Activated T-helper 1 cell treated with anti-CD3 and anti-CD28 coated beads, Interleukin-2, amount 50 U/mL, for 16 hours (primary cell): Measurements from ENCODE around the gene DES.
A peak's percentile ranks its signal among the peaks of the same experiment; 100 is the strongest.
"Not testable (repeated sequence)": the region's sequence is repeated elsewhere in the genome, so short reads cannot be mapped to it uniquely, and the experiment has no call there.

Experiments used
- DNase-seq, 2 donors: peaks; one replicate each; pipeline ENCODE4 v3.0.0-alpha.2; 2020; ENCODE audit warnings: low read depth in 1 of 2, low spot score in 1 of 2

Gene DES

DNA sequence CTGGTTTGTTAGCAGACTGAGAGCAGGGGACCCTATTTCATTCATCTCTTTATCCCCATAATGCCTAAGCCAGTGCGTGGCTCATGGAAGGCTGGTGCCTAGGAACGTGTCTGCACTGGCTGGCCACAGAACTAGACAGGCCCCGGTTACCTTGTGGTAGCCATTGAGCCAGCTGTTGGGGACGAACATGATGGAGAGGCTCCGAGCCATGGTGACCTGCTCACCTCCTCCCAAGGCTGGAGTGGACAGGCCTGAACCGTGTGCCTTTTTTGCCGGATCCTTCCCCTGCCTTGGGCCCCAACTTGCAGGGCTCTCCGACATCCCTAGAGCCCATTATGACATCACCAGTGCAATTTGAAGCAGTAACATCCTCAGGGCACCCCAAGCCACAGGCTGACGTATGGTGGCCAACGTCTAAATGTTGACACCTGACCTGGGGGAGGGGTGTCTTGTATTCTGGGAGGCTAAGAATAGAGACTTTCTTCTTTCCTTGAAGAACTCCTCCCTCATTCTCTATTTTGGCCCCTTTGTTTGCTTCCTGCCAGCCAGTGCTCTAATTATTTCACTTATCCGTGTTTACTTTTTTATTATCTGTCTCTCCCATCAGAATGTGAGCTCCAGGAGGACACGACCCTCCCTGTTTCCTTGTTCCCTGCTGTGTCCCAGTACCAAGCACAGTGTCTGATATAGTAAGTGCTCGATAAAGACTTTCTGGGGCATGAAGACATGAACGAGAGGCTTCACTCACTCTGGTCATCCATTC, 18.3 kb upstream of the DES start:
- no peak for DNase-seq

- DNase-seq = no peak
These were observed 17.6 kb upstream of the DES start for GRCh38 chr2:219400562-219400961.

GRCh38 chr2:219401606-219402005, 16.6 kb upstream of the DES start:
- no peak for DNase-seq

GRCh38 chr2:219402665-219403515, 15.3 kb upstream of the DES start:
- peak in 1 of 2 donors; percentile 43 for DNase-seq

- DNase-seq = no peak
These were observed 14.3 kb upstream of the DES start for GRCh38 chr2:219403861-219404260.

DNA sequence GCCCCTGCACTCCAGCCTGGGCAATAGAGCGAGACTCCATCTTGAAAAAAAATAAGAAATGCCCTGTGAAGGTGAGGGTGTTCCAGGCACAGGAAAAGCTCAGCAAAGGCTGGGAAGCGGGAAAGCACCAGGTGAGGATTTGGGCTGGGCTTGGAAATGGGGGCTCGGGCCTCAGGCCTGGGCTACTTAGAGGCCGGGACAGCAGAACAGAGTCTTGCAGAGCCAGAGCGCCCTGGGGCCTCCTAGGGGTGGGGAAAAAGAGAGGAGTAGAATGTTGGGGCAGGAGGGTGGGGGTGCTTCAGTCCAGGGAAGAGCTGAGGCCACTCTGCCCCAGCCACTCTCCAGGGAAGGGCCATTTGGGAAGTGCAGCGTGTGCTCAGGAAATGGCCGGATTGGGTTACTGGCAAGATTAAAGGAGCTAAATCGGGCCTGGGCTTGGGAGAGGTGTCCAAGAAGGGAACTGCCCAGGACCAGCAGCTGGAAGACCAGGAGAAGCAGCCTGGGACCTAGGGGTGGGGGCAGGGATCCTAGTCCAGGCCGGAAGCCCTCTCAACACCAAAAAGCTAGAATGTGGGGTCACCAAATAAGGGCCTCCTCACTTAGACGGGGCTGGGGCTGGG, 13.8 kb upstream of the DES start:
- DNase-seq = no peak

DNA sequence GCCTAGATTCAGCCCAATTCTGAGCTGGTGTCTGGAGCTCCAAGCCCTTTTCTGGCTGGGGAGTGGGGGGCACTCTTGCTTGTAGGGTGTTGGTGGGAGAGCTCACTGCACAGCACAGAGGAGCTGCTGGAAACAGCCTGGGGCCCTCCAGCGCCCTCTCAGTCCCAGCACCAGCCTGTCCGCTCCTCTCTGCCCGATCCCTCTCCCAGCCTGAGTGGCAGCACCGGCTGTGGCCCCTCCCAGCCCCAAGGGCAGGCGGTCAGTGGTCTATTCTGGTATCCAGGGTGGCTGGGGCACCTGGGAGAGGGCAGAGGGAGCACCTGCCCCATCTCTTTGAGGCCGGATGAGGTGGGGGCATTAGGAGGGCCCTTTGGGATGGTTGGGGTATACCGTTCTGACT, 13.2 kb upstream of the DES start:
- DNase-seq = no peak

DNA sequence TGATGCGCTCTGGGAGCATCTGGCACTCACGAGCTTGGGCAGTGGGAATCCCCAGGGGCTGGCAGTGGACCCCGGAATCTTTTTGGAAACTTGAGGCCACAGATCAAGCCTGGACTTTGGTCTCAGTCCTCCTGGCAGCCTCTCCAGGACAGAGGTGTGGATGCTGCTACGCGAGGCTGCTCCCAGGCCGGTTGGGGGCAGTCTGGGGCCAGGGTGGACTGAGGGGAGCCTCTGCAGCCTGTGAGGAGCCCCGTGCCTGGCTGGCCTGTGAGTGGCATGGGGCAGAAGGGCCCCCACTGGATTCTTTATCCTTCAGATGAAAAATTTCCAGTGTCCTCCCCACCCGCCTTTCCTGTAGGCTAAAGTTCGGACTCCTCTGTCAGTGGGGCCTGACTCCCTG, 12.7 kb upstream of the DES start:
- no peak for DNase-seq

DNA sequence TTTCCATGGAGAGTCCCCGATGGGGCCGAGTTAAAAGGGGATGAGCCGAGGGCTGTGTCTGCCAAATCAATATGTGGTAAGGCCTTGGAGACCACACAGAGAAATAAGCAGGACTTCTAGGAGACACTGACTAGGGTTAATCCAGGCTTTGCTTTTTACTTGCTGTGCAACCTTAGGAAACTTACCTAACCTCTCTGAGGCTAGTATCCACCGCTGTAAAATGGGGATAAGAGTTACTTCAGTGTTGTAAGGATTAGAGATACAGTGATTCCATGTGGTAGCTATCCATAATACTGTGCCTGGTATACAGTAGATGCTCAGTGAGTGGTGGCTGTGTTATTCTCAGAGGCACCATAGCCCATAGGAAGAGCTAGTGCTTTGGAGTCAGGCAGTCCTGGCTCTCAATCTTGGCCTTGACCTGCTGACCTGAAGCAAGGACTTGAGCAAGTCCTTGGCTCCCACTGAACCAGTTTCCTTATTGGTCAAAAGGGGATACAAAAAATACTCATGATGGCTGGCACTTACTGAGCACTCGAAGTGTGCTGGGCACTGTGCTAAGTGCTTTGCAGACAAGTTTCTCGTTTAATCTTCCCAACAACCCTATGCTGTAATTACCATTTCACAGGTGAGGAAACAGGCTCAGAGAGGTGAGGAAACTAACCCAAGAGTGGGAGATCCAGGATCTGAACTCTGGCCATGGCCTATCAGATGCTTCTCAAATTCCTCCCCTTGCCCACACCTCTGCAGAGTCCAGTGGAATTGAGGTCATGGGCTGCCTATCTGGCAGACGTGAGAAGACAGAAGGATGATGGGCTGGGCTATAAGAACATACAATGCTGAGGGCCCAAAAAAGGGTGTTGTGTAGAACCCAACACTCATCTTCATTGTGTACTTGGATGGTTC, 12.0 kb upstream of the DES start:
- no peak for DNase-seq

GRCh38 chr2:219406861-219407230, 11.3 kb upstream of the DES start:
- no peak for DNase-seq

- DNase-seq = not testable (repeated sequence)
These were observed 10.8 kb upstream of the DES start for GRCh38 chr2:219407343-219407742.

DNA sequence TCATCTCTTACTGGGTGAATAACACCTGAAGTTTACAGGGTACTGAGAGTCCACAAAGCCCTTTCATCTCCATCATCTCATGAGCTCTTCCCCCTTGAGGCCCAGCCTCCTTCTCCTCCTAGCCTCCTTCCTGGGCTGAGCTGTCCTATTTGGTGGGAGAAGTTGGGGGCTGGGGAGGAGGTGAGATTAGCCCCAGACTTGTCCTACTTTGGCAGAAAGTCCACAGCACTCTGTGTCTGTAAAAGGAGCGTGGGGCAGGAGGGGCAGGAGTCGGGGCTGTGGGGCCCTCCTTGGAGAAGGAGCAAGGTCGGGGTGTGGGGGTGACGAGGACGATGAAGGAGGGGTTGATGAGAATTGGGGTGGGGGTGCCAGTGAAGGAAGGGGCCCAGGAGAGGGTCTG, 10.0 kb upstream of the DES start:
- DNase-seq = no peak

- no peak for DNase-seq
These were observed 9.5 kb upstream of the DES start for GRCh38 chr2:219408631-219409030.

GRCh38 chr2:219409619-219410018, 8.6 kb upstream of the DES start:
- DNase-seq = no peak

DNA sequence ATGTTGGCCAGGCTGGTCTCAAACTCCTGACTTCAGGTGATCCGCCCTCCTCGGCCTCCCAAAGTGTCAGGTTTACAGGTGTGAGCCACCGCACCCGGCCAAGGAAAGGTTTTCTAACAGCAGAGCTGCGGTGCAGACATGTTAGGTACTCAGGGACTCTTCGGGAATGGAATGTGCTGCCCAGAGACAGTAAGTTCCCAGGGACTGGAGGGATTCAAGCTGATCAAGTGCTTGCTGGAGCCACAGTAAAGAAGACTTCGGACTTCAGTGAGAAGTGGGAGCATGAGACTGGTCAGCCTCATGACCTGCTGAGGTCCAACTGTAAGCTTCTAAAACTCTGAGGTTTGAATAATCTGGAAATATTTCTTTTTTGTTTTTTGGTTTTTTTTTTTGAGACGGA, 7.8 kb upstream of the DES start:
- no peak for DNase-seq

DNA sequence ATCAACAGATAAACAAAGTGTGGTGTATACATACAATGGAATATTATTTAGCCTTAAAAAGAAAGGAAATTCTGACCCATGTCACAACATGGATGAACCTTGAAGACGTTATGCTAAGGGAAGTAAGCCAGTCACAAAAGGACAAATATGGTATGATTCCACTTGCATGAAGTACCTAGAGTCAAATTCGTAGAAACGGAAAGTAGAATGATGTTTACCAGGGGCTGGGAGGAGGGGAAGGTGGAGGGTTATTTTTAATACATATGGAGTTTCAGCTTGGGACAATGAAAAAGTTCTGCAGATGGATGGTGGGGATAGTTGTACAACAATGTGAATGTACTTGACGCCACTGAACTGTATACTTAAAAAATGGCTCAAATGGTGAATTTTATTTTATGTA, 3.3 kb upstream of the DES start:
- DNase-seq = no peak

DNA sequence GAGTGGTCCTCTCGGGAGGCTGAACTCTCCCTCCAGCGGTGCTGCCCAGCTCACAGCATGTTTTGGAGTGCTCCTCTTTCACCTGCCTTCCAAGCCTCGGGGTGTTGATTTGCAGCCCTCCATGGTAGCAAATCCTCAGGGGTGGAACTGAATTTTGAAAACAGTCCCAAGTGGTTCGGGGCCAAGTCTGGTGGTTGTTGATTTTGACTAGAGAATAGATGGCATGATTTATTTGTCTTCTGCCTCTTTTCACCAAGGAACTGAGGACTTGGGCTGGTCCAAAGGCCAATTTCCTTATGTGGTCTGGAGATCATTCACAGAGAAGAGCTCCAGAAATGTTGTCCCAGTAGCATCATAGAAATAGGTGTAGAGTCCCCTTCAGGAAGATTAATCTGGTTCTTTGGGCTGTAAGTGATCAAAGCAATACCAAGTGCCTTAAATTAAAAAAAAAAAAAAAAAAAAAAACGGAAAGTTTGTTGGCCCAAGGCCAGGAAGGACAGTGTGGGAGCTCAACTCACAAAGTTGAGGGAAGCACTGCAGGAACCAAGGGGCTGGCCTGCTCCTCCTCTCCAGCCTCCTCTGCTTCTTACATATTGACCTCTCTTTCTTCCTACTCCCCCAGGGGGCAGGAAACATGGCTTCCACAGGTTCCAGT, 2.5 kb upstream of the DES start:
- DNase-seq = no peak

DNA sequence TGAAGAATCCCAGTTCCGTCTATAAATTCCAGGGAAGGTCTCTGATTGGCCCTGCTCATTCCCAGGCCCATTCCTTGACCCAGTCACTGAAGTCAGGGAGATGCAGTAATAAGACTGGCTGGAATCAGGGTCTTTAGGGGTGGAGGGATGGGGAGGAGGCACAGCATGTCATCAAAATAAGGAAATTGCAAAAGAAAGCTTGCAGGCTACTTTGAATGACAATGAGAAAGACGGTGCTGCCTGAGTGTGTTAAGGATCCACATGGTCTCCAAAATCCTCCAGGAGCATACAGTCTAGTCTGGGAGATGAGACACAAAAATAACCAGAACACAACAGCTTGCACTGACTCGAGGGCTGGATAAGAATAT, 2.0 kb upstream of the DES start:
- DNase-seq = no peak

DNA sequence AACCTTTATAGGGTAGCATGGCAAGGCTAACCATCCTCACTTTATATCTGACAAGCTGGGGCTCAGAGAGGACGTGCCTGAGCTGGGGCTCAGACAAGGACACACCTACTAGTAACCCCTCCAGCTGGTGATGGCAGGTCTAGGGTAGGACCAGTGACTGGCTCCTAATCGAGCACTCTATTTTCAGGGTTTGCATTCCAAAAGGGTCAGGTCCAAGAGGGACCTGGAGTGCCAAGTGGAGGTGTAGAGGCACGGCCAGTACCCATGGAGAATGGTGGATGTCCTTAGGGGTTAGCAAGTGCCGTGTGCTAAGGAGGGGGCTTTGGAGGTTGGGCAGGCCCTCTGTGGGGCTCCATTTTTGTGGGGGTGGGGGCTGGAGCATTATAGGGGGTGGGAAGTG, 1.2 kb upstream of the DES start:
- DNase-seq = no peak

DNA sequence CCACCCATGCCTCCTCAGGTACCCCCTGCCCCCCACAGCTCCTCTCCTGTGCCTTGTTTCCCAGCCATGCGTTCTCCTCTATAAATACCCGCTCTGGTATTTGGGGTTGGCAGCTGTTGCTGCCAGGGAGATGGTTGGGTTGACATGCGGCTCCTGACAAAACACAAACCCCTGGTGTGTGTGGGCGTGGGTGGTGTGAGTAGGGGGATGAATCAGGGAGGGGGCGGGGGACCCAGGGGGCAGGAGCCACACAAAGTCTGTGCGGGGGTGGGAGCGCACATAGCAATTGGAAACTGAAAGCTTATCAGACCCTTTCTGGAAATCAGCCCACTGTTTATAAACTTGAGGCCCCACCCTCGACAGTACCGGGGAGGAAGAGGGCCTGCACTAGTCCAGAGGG, 803 bp upstream of the DES start:
- DNase-seq = no peak

- no peak for DNase-seq
These were observed 791 bp downstream of the DES start for GRCh38 chr2:219419012-219419324.
